MG63 (cell line): ENCODE results near the gene VPS13D. TPM values are rescaled to one million over a fixed set of nuclear protein-coding genes. Genes with fewer than 3 reads are reported as not detected.
A peak's percentile ranks its signal among the peaks of the same experiment; 100 is the strongest.

Experiments
- DNase-seq: peaks from one replicate; pipeline ENCODE4 v3.0.0-alpha.2; 2020
- H3K27me3 ChIP-seq: fragments of 250-450 bp; sonication (Bioruptor Pico); 2 replicates; pipeline ENCODE4 v1.5.1; 2020; ENCODE audit warnings: mild to moderate bottlenecking, moderate library complexity
- H3K36me3 ChIP-seq: fragments of 250-450 bp; sonication (Bioruptor Pico); 2 replicates; pipeline ENCODE4 v1.5.1; 2020; ENCODE audit warnings: mild to moderate bottlenecking, moderate library complexity
- H3K4me3 ChIP-seq: fragments of 250-450 bp; sonication (Bioruptor Pico); 2 replicates; pipeline ENCODE4 v1.5.1; 2020; ENCODE audit warnings: mild to moderate bottlenecking, moderate library complexity
- H3K9me3 ChIP-seq: fragments of 250-450 bp; sonication (Bioruptor Pico); 2 replicates; pipeline ENCODE4 v1.5.1; 2020; ENCODE audit warnings: mild to moderate bottlenecking, moderate library complexity
- total RNA-seq: library from RNA; depleted of rRNA; stranded (reverse); fragments of >200 nt; shearing (Covaris generic); gene quantifications from 2 replicates; pipeline ENCODE4 v1.2.3, GENCODE V29; 2014; ENCODE audit warnings: low replicate concordance

Gene VPS13D
- total RNA-seq, 1 experiment from 2014 or later, result 12.1 TPM

GRCh38 chr1:12477314-12477713 is 247.5 kb downstream of the VPS13D start:
- Histone ChIP-seq H3K9me3 (peaks cover 7% of the 10 kb centered on the region), H3K27me3 (no peaks in the 10 kb centered on the region), H3K36me3 (peaks cover 54% of the 10 kb centered on the region), H3K4me3 (no peak overlapping the region)
- DNase-seq, result no peak

- Histone ChIP-seq H3K36me3 (peaks cover 48% of the 10 kb centered on the region), H3K9me3 (peaks cover 7% of the 10 kb centered on the region), H3K27me3 (no peaks in the 10 kb centered on the region), H3K4me3 (no peak overlapping the region)
- DNase-seq, result peak; percentile 97
These were observed 248.2 kb downstream of the VPS13D start for GRCh38 chr1:12477936-12478611.

DNA sequence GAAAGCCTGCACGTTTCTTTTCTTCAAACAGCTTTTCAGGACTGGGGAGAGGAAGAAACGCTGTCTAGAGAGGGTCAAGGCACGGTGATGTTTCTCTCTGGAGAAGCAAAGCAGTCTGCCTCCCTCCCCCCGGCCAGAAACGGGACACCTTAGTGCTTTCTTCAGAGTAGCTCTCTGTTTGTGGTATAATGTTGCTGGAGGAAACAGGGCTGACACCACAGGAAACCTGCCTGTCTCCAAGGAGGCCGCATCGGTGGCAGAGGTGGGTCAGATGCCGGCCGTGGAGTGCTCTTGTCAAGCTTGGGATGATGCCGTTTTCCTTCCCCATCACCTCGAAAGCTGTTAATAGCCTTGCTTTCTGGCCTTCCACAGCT is 248.8 kb downstream of the VPS13D start:
- Histone ChIP-seq H3K27me3 (no peaks in the 10 kb centered on the region), H3K9me3 (peaks cover 4% of the 10 kb centered on the region), H3K4me3 (no peak overlapping the region), H3K36me3 (peaks cover 42% of the 10 kb centered on the region)
- no peak for DNase-seq

DNA sequence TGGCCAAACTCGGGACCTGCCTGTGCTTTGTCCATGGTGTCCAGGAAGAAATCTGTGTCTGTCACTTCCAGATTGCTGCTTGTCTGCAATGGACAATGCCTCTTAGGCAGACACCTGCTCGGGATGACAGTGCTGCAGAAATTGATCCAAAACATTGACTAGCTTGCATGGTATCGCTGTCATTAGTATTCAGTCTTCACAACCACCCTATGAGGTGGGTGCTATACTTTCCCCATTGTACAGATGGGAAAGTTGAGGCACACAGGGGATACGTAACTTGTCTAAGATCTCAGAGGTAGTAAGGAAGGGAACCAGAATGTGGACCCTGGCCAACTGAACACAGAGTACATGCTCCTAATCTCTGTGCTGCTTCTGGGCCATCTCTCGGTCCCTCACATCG is 249.5 kb downstream of the VPS13D start:
- H3K4me3 ChIP-seq, result no peak overlapping the region
- H3K36me3 ChIP-seq, result peaks cover 41% of the 10 kb centered on the region
- no peak for DNase-seq
- peaks cover 2% of the 10 kb centered on the region; the same call in 1 of the 2 replicates for H3K9me3 ChIP-seq
- no peaks in the 10 kb centered on the region for H3K27me3 ChIP-seq

- H3K36me3 ChIP-seq, result peaks cover 37% of the 10 kb centered on the region
- H3K9me3 ChIP-seq, result no peaks in the 10 kb centered on the region
- H3K27me3 ChIP-seq, result no peaks in the 10 kb centered on the region
- H3K4me3 ChIP-seq, result no peak overlapping the region
- DNase-seq, result no peak
These were observed 250.2 kb downstream of the VPS13D start for GRCh38 chr1:12480041-12480440.

DNA sequence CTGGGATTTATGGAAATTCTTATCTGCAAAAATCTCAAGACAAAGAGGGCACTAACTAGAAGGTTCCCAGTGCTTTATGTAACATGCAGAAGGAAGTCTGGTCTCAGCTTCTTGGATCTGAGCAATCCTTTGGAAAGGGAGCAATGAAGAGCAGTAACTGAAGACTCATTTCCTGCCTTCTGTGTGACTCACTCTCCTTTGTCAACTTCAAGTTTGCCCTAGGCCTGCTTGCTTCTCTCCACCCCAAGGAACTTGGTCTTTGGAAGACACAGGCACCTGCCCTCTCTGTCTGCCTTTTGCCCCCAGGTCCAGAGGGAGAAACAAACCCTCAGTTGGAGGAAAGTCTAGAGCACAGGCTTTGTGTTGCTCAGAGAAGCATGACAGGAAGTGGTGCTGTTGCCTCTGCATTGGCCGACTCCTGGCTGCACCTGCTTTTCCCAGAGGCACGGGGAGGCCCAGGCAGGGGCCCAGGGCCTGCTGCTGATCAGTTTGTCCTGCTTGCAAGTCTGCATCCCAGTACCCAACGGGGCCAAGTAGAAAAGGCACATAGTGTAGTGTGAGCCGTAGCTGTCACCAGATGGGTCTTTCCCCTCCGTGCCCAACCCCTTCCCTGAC is 251.0 kb downstream of the VPS13D start:
- no peaks in the 10 kb centered on the region for H3K27me3 ChIP-seq
- DNase-seq, result peak; percentile 77
- no peaks in the 10 kb centered on the region for H3K9me3 ChIP-seq
- H3K4me3 ChIP-seq, result no peak overlapping the region
- peaks cover 32% of the 10 kb centered on the region for H3K36me3 ChIP-seq

- Histone ChIP-seq H3K27me3 (no peaks in the 10 kb centered on the region), H3K4me3 (no peak overlapping the region), H3K9me3 (no peaks in the 10 kb centered on the region), H3K36me3 (peaks cover 32% of the 10 kb centered on the region)
- no peak for DNase-seq
These were observed 252.1 kb downstream of the VPS13D start for GRCh38 chr1:12481928-12482327.

DNA sequence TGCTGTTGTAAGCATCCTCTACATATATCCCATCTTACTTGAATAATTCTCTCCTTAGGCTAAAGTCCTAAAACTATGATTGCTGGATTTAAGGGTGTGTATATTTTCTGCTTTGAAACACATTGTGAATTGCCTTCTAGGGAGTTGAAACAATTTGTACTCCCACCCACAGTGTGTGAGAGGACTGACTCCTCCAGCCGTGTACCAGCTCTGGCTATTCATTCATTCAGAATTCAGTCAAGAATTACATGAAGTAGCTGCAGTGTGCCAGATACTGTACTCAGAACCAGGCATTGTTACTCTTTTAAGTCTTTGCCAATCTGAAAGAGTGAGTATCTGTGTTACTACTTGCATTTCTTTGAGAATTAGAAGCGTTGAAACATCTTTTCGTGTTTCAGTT is 253.2 kb downstream of the VPS13D start:
- Histone ChIP-seq H3K27me3 (no peaks in the 10 kb centered on the region), H3K4me3 (no peak overlapping the region), H3K9me3 (no peaks in the 10 kb centered on the region), H3K36me3 (peaks cover 24% of the 10 kb centered on the region)
- DNase-seq, result no peak

DNA sequence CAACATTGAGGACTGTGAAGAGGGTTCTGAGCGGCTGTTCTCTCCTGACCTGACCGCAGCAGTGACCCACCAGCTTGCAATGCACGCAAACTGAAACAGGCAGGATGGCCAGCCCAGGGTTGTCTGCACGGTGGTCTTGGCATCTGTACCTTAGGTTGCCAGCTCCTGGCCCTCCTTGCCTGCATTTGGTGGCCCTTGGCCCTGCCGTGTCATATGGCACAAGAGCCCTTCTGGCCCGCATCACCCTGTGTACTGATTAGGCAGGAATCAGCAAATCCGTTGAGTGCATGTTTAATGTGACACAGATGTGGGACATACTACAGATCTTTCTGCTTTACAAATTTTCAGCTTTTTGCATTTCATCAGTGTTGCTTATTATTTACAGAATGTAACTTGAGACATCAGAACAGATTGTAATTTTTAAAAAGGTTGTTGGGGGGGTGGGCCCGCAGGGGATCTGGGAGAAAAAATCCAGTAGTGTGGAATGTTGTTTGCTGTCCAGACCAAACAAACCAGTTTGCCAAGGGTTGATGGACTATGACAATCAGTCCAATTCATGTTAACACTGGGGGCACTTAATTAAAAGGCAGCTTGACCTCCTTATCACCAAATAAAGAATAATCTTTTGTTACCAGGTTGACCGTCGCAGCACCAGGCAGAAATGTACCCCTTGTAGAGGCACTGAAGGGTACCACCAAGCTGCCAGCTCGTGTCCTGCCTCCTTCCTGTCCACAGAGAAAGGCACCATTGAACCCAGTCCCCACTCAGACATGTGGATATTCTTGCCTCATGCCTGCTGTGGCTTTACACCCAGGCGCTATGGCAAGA is 255.6 kb downstream of the VPS13D start:
- Histone ChIP-seq H3K9me3 (no peaks in the 10 kb centered on the region), H3K4me3 (no peak overlapping the region), H3K36me3 (peaks cover 14% of the 10 kb centered on the region), H3K27me3 (no peaks in the 10 kb centered on the region)
- no peak for DNase-seq

DNA sequence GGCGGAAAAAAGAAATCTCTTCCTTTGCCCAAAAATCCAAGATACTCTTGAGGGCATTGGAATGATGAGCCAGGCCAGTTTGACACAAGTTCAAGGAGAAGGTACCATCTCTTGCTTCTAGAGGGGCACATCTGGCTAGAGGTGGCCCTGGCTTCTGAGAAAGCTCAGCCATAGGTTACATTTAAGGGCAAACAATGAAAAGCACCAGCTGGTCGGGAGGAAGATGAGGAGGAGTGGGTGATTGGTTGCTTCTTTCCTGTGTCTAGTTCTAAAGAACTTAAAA is 256.2 kb downstream of the VPS13D start:
- DNase-seq, result no peak
- Histone ChIP-seq H3K9me3 (no peaks in the 10 kb centered on the region), H3K27me3 (no peaks in the 10 kb centered on the region), H3K36me3 (peaks cover 16% of the 10 kb centered on the region), H3K4me3 (no peak overlapping the region)

DNA sequence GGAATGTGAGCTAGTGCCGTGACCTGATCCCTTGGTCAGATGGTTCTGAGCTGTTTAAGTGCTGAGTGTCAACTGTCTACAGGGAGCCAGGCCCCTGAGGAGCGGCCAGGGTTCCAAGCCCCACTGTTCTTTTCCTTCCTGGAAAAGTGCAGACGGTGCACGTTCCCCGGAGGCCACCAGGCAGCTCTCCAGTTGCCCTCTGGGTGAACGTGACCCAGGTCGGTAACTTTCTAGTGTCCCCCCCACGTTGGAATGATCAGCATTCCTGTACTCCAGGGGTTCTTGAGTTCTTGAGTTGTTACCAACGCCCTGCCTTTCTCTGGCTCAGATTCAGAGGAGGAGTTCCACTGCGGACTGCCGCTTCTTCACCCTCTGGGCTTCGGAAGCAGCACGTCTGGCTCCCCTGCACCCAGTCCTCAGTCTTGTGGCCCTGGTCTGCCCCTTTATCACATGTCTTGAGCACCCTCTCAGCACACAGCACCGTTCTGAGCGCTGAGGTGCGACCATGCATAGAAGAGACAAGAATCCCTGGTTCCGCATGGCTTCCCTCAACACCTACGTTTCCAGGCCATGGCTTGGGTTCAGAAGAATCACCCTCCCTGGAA is 256.7 kb downstream of the VPS13D start:
- H3K27me3 ChIP-seq, result no peaks in the 10 kb centered on the region
- peaks cover 16% of the 10 kb centered on the region for H3K36me3 ChIP-seq
- no peaks in the 10 kb centered on the region for H3K9me3 ChIP-seq
- DNase-seq, result no peak
- no peak overlapping the region for H3K4me3 ChIP-seq

DNA sequence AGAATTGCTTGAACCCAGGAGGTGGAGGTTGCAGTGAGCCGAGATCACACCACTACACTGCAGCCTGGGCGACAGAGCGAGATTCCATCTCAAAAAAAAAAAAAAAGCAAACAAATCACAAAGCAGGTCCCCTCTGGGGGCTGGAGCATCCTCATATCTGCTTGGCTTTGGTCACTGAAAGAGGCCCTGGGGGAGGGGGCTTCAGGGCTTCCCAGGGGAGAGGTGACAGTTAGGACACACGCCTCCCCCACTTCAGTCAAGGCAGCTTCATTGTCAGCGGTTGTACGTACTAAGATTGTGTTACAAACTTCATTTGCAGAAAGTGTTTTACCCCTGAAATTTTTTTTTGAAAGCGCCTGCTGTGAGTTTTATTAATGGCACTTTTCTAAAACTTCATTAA is 257.7 kb downstream of the VPS13D start:
- peaks cover 11% of the 10 kb centered on the region for H3K36me3 ChIP-seq
- DNase-seq, result no peak
- no peaks in the 10 kb centered on the region for H3K9me3 ChIP-seq
- H3K27me3 ChIP-seq, result no peaks in the 10 kb centered on the region
- H3K4me3 ChIP-seq, result no peak overlapping the region

- Histone ChIP-seq H3K27me3 (no peaks in the 10 kb centered on the region), H3K4me3 (no peak overlapping the region), H3K36me3 (peaks cover 16% of the 10 kb centered on the region), H3K9me3 (no peaks in the 10 kb centered on the region)
- no peak for DNase-seq
These were observed 259.0 kb downstream of the VPS13D start for GRCh38 chr1:12488666-12489354.

DNA sequence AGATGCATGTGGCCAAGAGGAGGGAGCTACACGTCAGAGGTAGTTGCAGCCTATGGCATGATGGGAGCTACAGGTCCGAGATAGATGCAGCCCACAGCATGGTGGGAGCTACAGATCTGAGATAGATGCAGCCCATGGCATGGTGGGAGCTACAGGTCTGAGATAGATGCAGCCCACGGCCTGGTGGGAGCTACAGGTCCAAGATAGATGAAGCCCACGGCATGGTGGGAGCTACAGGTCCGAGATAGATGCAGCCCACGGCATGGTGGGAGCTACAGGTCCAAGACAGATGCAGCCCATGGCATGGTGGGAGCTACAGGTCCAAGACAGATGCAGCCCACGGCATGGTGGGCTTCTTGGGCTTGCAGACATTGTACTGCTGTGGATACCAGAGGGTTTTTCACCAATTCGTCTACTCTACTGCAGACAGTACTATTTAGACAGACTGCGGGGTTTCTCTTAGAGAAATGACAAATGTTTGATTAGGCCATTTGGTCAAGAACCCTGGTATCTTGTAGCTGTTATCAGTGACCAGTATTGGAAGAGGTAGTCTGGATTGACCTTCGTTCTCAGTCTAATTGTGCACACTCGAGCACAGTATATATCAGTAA is 260.8 kb downstream of the VPS13D start:
- DNase-seq, result no peak
- no peak overlapping the region for H3K4me3 ChIP-seq
- no peaks in the 10 kb centered on the region for H3K9me3 ChIP-seq
- H3K27me3 ChIP-seq, result no peaks in the 10 kb centered on the region
- peaks cover 10% of the 10 kb centered on the region for H3K36me3 ChIP-seq

DNA sequence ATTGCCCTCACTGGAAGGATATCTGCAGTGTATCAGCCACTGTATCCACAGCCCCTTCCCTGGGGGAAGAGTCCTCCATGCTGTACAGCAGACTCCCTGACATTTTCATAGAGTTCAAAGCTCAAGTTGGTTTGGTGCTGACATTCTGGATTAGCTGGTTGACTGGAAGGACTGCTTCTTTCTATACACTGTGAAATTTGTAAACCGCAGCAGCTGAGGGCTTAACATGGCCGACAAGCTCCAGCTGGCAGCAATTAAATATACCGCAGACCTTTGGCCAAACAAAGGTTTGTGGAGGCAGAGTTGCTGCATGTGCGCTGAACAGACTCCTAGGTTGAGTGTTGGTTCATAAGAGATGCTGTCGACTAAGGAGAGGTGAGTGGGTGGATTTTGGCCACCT is 261.8 kb downstream of the VPS13D start:
- no peaks in the 10 kb centered on the region for H3K27me3 ChIP-seq
- peaks cover 10% of the 10 kb centered on the region for H3K36me3 ChIP-seq
- H3K9me3 ChIP-seq, result no peaks in the 10 kb centered on the region
- no peak for DNase-seq
- no peak overlapping the region for H3K4me3 ChIP-seq

DNA sequence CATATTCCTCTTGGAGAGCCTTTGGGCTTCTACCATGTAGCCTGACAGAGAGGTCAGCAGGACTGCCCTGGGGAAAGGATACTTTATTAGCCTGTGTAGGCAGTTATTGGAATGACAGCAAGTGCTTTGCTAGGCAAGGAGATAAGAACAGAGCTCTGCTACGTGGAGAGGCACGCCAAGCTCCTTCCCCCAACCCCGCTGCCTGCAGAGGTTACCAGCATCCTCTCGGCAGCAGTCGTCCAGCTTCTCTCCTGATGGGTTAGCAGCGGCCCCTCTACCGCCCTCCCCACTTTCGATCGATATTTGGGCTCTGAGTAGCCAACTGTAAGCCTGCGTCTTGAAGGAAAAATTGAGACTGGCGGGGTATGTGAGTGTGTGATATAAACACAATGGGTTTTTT is 265.9 kb downstream of the VPS13D start:
- DNase-seq, result no peak

More for the DNA sequence above, 265.9 kb downstream of the VPS13D start:
- Histone ChIP-seq H3K36me3 (peaks cover 26% of the 10 kb centered on the region), H3K27me3 (no peaks in the 10 kb centered on the region), H3K9me3 (no peaks in the 10 kb centered on the region), H3K4me3 (no peak overlapping the region)
